Adrenal gland (tissue), 12 donors: ENCODE measurements around the gene MYH3. TPM values are rescaled to one million over a fixed set of nuclear protein-coding genes. Genes with fewer than 3 reads are reported as not detected.

Source experiments
- DNase-seq, 7 donors: peaks; one replicate each; pipeline ENCODE4 v3.0.0-alpha.2; 2019 to 2020
- H3K27ac ChIP-seq, 5 donors: fragments of 200-600 bp; sonication (generic) in 4 of 5; 1 replicate in 3 of 5; 2 replicates in 2 of 5; pipeline versions ENCODE4 v1.5.1 to v1.8.0; 2016 to 2020; ENCODE audit warnings: mild to moderate bottlenecking in 1 of 5
- H3K27me3 ChIP-seq: fragments of 200-600 bp; 2 replicates; pipeline ENCODE4 v1.8.0; 2021
- H3K36me3 ChIP-seq, 2 donors: fragments of 200-600 bp; replicated peaks in 1 of 2; 1 replicate in 1 of 2; 2 replicates in 1 of 2; pipeline versions ENCODE4 v1.5.1 to v1.8.0; 2018 to 2022
- H3K4me1 ChIP-seq, 2 donors: fragments of 200-600 bp; replicated peaks in 1 of 2; 1 replicate in 1 of 2; 2 replicates in 1 of 2; pipeline versions ENCODE4 v1.5.1 to v1.8.0; 2018 to 2021
- H3K4me3 ChIP-seq, 4 donors: fragments of 200-600 bp; sonication (generic) in 3 of 4; one replicate each; pipeline ENCODE4 v1.5.1; 2016 to 2018
- H3K9me3 ChIP-seq, 3 donors: fragments of 200-600 bp; sonication (generic) in 1 of 3; replicated peaks in 1 of 3; 1 replicate in 2 of 3; 2 replicates in 1 of 3; pipeline versions ENCODE4 v1.5.1 to v1.8.0; 2016 to 2021
- POLR2A ChIP-seq, 2 donors: fragments of 450-650 bp; IDR thresholded peaks; one replicate each; pipeline ENCODE4 v1.6.1; 2017; ENCODE audit warnings: antibody characterized with exemption in 2 of 2, mild to moderate bottlenecking in 2 of 2, moderate library complexity in 1 of 2
- WGBS, 4 donors: extraction: QIAGEN DNeasy Blood & Tissue Kit in 2 of 4; methylation state at CpG; one replicate each; pipeline versions ENCODE4 v1.1.5 to v1.1.7; 2013 to 2017; 5-methylcytosine and 5-hydroxymethylcytosine counted together
- intact Hi-C, 2 donors: fragments of 100-400 bp; cut with DNase I; formaldehyde crosslinking; loops; one replicate each; pipeline versions ENCODE4 v1.14.1 to v1.15.0; 2022 to 2023
- polyA plus RNA-seq, 3 donors: library from polyadenylated mRNA; stranded (reverse); fragments of 200-250 nt in 2 of 3; fragments of 350-450 nt in 1 of 3; fragmentation: Illumina TruSeq in 1 of 3; extraction: RNeasy Lipid Tissue Mini Kit (QIAGEN cat#74804) in 1 of 3; gene quantifications; one replicate each; pipeline ENCODE4 v1.2.3, GENCODE V29; 2013 to 2014
- total RNA-seq, 9 donors: library from RNA; depleted of rRNA in 4 of 9; stranded (reverse); fragments of >200 nt in 4 of 9; fragments of 120-200 nt in 1 of 9; fragmentation: NEBNext Ultra II Directional in 1 of 9; extraction: Animal tissue kit (Norgen Biotek cat#: 25700) in 1 of 9; gene quantifications; one replicate each; pipeline versions ENCODE4 v1.1.0 to v1.2.4, GENCODE V29; 2013 to 2023
- TF ChIP-seq, protein P1 (sequence below), 6 experiments: fragments of 450-650 bp in 4 of 6; fragments of 200-600 bp in 2 of 6; sonication (generic) in 1 of 6; IDR thresholded peaks; 1 replicate in 5 of 6; 2 replicates in 1 of 6; pipeline versions ENCODE4 v1.5.1 to v1.8.0; 2016 to 2021; ENCODE audit warnings: antibody characterized with exemption in 6 of 6, mild to moderate bottlenecking in 2 of 6, moderate library complexity in 1 of 6
- donor health status: healthy with polysubstance abuse.
- donor health status: Bipolar disorder and iron deficiency.
- donor health status: DM: yes; HTN: yes; CAD: no.
- donor health status: DM: no; HTN: no; CAD: no.
- donor health status: DM: no; HTN: no; CAD: no.
- donor health status: DM: yes; HTN: yes; CAD: no.

The MYH3 gene
- total and polyA plus RNA-seq, 12 donors = 0.43 to 9.3 (median 0.95) TPM; not detected in 1

DNA sequence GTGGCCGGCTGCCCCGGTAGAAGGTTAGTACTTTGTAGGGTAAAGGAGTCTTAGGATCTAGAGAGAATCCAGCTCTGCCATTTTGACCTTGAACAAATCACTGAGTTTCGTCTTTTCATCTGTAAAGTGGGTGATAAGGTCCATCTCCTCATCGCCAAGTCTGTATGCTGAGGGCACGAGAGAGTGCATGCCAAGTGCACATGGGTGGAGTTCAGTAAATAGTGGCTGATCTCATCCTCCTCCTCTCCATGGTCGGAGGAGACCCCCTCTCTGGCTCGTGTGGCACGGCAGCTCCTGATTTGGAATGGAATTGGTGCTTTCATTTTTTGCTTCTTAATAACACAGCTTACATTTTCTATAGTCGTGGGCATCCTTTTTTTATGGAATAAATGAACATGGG lies 30.7 kb downstream of the MYH3 start:
- Histone ChIP-seq H3K27ac (no peak overlapping the region), H3K4me3 (no peak overlapping the region), H3K9me3 (no peaks in the 10 kb centered on the region), H3K36me3 (no peaks in the 10 kb centered on the region), H3K4me1 (no peaks in the 10 kb centered on the region), H3K27me3 (no peaks in the 10 kb centered on the region)
- 75 to 83% (median 77%) methylated on average over 9 of the region's 9 CpGs for WGBS, 4 donors
- TF ChIP-seq, protein P1, sequence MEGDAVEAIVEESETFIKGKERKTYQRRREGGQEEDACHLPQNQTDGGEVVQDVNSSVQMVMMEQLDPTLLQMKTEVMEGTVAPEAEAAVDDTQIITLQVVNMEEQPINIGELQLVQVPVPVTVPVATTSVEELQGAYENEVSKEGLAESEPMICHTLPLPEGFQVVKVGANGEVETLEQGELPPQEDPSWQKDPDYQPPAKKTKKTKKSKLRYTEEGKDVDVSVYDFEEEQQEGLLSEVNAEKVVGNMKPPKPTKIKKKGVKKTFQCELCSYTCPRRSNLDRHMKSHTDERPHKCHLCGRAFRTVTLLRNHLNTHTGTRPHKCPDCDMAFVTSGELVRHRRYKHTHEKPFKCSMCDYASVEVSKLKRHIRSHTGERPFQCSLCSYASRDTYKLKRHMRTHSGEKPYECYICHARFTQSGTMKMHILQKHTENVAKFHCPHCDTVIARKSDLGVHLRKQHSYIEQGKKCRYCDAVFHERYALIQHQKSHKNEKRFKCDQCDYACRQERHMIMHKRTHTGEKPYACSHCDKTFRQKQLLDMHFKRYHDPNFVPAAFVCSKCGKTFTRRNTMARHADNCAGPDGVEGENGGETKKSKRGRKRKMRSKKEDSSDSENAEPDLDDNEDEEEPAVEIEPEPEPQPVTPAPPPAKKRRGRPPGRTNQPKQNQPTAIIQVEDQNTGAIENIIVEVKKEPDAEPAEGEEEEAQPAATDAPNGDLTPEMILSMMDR (IDR thresholded peaks at IDR 0.05) = no peak
- TF ChIP-seq POLR2A (IDR thresholded peaks at IDR 0.05) = no peak
- intact Hi-C loops = no loop called here
- DNase-seq = no peak

DNA sequence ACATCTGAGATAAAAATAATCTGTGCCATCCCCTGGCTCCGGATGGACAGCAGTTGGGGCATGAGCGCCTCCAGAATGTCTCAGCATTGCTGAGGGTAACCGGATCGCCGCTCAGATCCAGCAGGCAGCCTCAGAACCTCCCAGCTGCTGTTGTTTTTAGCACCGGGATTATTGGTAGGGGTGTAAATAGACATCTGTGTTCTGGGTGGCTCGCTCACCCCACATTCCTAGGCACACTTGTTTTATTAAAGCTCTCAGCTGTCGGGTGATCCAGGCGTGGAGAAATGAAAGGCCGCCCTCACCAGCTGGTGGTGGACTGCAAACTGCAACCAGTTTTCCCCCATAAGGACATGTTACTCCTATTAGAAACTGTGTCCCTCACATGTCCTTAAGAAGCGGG lies 32.1 kb downstream of the MYH3 start:
- no peaks in the 10 kb centered on the region for H3K36me3 ChIP-seq
- H3K27me3 ChIP-seq = no peaks in the 10 kb centered on the region
- no peak for DNase-seq
- no peaks in the 10 kb centered on the region for H3K4me1 ChIP-seq
- no peaks in the 10 kb centered on the region for H3K9me3 ChIP-seq
- intact Hi-C loops = no loop called here
- 86 to 92% (median 89%) methylated on average over 6 to 11 of the region's 11 CpGs for WGBS, 4 donors
- no peak overlapping the region for H3K27ac ChIP-seq
- H3K4me3 ChIP-seq = no peak overlapping the region
- TF ChIP-seq POLR2A (IDR thresholded peaks at IDR 0.05) = no peak
- TF ChIP-seq, protein P1 (IDR thresholded peaks at IDR 0.05) = no peak

DNA sequence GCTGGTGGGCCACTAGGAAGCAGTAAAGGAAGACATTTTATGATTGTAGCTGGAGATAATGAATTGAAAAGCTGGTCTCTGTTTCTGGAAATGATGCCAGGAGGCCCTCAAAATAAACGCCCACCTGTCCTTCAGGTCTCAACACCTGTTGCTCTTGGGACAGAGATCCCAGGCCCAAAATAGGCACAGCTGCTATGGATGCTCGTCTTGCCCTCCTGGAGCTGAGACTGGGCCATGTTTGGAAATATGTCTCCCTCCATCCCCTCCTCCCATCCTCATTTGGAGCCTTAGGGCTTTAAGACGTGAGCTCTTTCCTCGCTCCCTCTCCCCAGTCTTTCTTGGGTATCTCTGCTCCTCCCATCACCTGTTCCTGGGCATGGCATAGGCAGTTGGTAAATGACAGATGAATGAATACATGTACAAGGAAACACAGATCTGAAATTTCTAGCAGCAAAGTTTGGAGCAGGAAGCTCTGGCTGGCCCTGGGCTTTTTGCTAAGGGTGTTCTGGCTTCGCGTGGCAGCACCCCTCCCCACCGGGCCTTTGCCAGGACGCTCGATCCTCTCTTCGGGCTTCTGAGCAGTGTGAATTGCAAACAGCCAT lies 33.3 kb downstream of the MYH3 start:
- WGBS, 4 donors = 74 to 83% (median 79%) methylated on average over 10 of the region's 10 CpGs
- no peak for DNase-seq
- H3K27ac ChIP-seq = no peak overlapping the region
- no peak overlapping the region for H3K4me3 ChIP-seq
- no peaks in the 10 kb centered on the region for H3K36me3 ChIP-seq
- H3K27me3 ChIP-seq = no peaks in the 10 kb centered on the region
- H3K4me1 ChIP-seq = no peaks in the 10 kb centered on the region
- intact Hi-C loops = no loop called here
- TF ChIP-seq, protein P1 (IDR thresholded peaks at IDR 0.05) = no peak
- no peak for TF ChIP-seq POLR2A (IDR thresholded peaks at IDR 0.05)
- H3K9me3 ChIP-seq = no peaks in the 10 kb centered on the region

DNA sequence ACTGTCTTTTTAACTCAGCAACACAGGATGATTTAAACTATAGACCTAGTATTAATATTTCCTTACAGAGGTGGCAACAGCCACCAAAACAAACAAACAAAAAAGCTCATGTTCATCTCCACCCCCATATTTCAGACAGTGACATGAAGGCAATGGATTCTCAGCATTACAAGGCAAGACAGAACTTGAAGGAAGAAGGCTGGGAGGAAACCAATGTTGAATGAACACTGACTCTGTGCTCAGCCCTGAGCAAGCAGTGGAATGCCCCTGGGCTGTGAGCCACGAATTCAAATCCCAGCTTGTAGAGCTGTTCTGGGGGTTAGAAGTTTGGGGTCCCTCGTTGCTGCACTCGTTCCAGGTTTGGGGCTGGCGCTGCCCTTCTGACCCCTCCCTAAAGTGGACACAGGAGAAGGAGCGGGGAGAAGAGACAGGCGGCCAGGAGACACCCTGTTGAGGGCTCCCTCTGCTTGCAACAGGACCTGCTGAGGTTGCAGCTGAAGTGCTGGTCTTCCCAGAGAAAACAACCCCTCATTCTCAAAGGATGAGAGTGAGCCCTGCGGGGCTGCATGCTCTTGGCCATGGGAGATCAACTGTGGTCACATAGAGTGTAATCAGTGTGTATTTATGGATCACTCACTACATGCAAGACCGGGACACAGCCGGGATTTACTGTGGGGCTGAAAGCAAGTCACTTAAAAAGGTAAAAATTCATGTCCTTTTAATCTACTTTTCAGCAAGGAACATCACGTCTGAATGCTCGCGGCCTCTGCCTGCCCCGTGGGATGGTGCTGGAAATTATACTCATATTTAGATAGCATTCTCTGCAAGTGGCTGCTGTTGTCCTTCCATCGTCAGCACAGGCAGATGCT lies 34.3 kb downstream of the MYH3 start:
- H3K4me1 ChIP-seq = no peaks in the 10 kb centered on the region
- no peaks in the 10 kb centered on the region for H3K27me3 ChIP-seq
- no peak for TF ChIP-seq POLR2A (IDR thresholded peaks at IDR 0.05)
- TF ChIP-seq, protein P1 (IDR thresholded peaks at IDR 0.05) = no peak
- 70 to 77% (median 75%) methylated on average over 5 to 14 of the region's 14 CpGs for WGBS, 4 donors
- H3K9me3 ChIP-seq = no peaks in the 10 kb centered on the region
- H3K36me3 ChIP-seq = no peaks in the 10 kb centered on the region
- no peak overlapping the region for H3K27ac ChIP-seq
- H3K4me3 ChIP-seq = no peak overlapping the region
- intact Hi-C loops = no loop called here
- DNase-seq = no peak
